HL-60/S4 treated with retinoic acid at 250 ng/mL for 4 days and 3 days (cell line): ENCODE results near the gene LHB.
"Not testable (repeated sequence)": the region's sequence is repeated elsewhere in the genome, so short reads cannot be mapped to it uniquely, and the experiment has no call there.

ENCODE experiments used
- in situ Hi-C: fragments of 300-500 bp; cut with MboI; formaldehyde crosslinking; loops from 2 replicates; pipeline ENCODE4 v1.7.0; 2022; ENCODE audit warnings: low sequenced_read_pairs

Gene LHB

GRCh38 chr19:49017041-49017665 is at the start of gene LHB:
Gene LHB (minus strand): TSS chr19:49017091. CDS start chr19:49017081, 10 bp downstream.
- in situ Hi-C loops = no loop called here

- in situ Hi-C loops = no loop called here
These were observed 49.1 kb upstream of the LHB start for GRCh38 chr19:49065905-49066512.

GRCh38 chr19:49064768-49065611 is 48.1 kb upstream of the LHB start, which contains the start of gene NTF4:
Gene NTF4 (minus strand): TSS chr19:49064818. CDS start chr19:49061997, 2,821 bp downstream.
- in situ Hi-C loops = no loop called here

- in situ Hi-C loops = no loop called here
These were observed 47.2 kb upstream of the LHB start for GRCh38 chr19:49064029-49064629.

GRCh38 chr19:49061445-49061844 is 44.6 kb upstream of the LHB start:
- in situ Hi-C loops = no loop called here

- in situ Hi-C loops = no loop called here
These were observed 44.1 kb upstream of the LHB start for GRCh38 chr19:49061000-49061399.

GRCh38 chr19:49059053-49059452 is 42.2 kb upstream of the LHB start:
- in situ Hi-C loops = no loop called here

- in situ Hi-C loops = no loop called here
These were observed 41.7 kb upstream of the LHB start for GRCh38 chr19:49058562-49058961.

GRCh38 chr19:49057636-49058234 is 40.8 kb upstream of the LHB start, which contains the start of gene CGB7:
Gene CGB7 (minus strand): TSS chr19:49057749. CDS start chr19:49055375, 2,374 bp downstream.
- in situ Hi-C loops = no loop called here

- in situ Hi-C loops = not testable (repeated sequence)
These were observed 40.2 kb upstream of the LHB start for GRCh38 chr19:49056902-49057596.

- in situ Hi-C loops = no loop called here
These were observed 39.4 kb upstream of the LHB start for GRCh38 chr19:49056101-49056901.

- in situ Hi-C loops = not testable (repeated sequence)
These were observed 33.6 kb upstream of the LHB start for GRCh38 chr19:49050376-49051033.

- in situ Hi-C loops = not testable (repeated sequence)
These were observed 32.9 kb upstream of the LHB start for GRCh38 chr19:49049834-49050233.

GRCh38 chr19:49049011-49049410 is 32.1 kb upstream of the LHB start, which contains the start of gene CGB8:
Gene CGB8 (minus strand): TSS chr19:49049111. CDS start chr19:49048739, 372 bp downstream.
- in situ Hi-C loops = not testable (repeated sequence)

- in situ Hi-C loops = not testable (repeated sequence)
These were observed 26.7 kb upstream of the LHB start, which contains the start of gene CGB5 for GRCh38 chr19:49043548-49043947. Gene CGB5 (plus strand): TSS chr19:49043848. CDS start chr19:49044210, 362 bp downstream.

- in situ Hi-C loops = not testable (repeated sequence)
These were observed 25.8 kb upstream of the LHB start for GRCh38 chr19:49042666-49043065.

GRCh38 chr19:49042177-49042576 is 25.3 kb upstream of the LHB start:
- in situ Hi-C loops = no loop called here

- in situ Hi-C loops = not testable (repeated sequence)
These were observed 22.8 kb upstream of the LHB start for GRCh38 chr19:49039736-49040135.
